ENCODE data around the gene INA.

INA gene

GRCh38 chr10:103262229-103262628 lies 14.7 kb upstream of the INA start:
- TF ChIP-seq, protein P1, sequence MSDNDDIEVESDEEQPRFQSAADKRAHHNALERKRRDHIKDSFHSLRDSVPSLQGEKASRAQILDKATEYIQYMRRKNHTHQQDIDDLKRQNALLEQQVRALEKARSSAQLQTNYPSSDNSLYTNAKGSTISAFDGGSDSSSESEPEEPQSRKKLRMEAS (IDR thresholded peaks at IDR 0.05): no peak
- TF ChIP-seq TCF12 (IDR thresholded peaks at IDR 0.05; ENCODE audit: low read depth) (no peak), USF1 (IDR thresholded peaks at IDR 0.05) (peak; percentile 59)

DNA sequence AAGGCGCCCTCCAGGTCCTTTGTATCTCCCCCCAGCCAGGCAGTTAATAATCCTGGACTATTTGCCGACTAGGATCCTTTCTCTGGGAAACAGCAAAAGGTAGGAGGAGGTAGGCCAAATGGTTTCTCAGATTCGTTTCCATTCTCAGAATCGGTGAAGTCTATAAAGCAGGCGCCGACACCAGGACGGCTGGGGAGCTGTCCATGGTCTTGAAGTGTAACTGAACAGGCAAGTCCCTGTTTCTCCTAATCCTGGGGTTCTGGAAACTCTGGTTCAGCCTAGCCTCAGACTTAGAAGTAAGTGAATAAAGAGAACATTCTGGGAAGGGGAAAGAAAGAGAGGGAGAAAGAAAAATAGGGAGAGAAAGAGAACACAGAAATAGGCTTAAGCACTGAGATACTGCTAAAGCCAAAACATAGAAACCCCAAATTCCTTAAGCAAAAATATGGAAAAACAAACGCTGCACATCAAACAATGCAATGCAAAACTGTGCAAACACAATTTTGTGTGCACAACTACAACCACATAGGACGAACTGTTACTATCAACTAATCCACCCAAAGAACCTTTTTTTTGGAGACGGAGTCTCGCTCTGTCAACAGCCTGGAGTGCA lies 11.1 kb upstream of the INA start:
- TF ChIP-seq, protein P1 (IDR thresholded peaks at IDR 0.05): 0 out of 2 replicates have a peak, but pooled peaks have one; percentile 44
- TF ChIP-seq TEAD4 (IDR thresholded peaks at IDR 0.05): 0 out of 2 replicates have a peak, but pooled peaks have one; percentile 4
- peak; percentile 99 for TF ChIP-seq REST (IDR thresholded peaks at IDR 0.05; ENCODE audit: low read depth)
- no peak for TF ChIP-seq USF1 (IDR thresholded peaks at IDR 0.05)

GRCh38 chr10:103273041-103273441 lies 3.9 kb upstream of the INA start:
- no peak for TF ChIP-seq USF1 (IDR thresholded peaks at IDR 0.05)
- TF ChIP-seq NFIC (IDR thresholded peaks at IDR 0.05): peak; percentile 8; the same call in 1 of the 2 replicates
- TF ChIP-seq TEAD4 (IDR thresholded peaks at IDR 0.05): peak; percentile 23; the same call in 1 of the 2 replicates

- TF ChIP-seq RAD21 (IDR thresholded peaks at IDR 0.05; ENCODE audit: low read depth) (no peak), YY1 (IDR thresholded peaks at IDR 0.05; ENCODE audit: low read depth) (no peak), CEBPB (IDR thresholded peaks at IDR 0.05) (no peak), ZBTB7A (IDR thresholded peaks at IDR 0.05; ENCODE audit: low read depth) (no peak; the same call in 1 of the 2 replicates), REST (IDR thresholded peaks at IDR 0.05; ENCODE audit: low read depth) (no peak), EP300 (IDR thresholded peaks at IDR 0.05; ENCODE audit: borderline replicate concordance) (no peak), USF1 (IDR thresholded peaks at IDR 0.05) (no peak), TAF1 (IDR thresholded peaks at IDR 0.05; ENCODE audit: low read depth) (no peak), TEAD4 (IDR thresholded peaks at IDR 0.05) (no peak), TCF12 (IDR thresholded peaks at IDR 0.05; ENCODE audit: low read depth) (no peak), FOXM1 (IDR thresholded peaks at IDR 0.05; ENCODE audit: borderline replicate concordance, low read depth) (no peak), CREB1 (IDR thresholded peaks at IDR 0.05; ENCODE audit: low read depth) (no peak), NFIC (IDR thresholded peaks at IDR 0.05) (no peak), EGR1 (IDR thresholded peaks at IDR 0.05) (no peak)
- TF ChIP-seq, protein P1 (IDR thresholded peaks at IDR 0.05): no peak
Measured at GRCh38 chr10:103276251-103276895, 565 bp upstream of the INA start.

DNA sequence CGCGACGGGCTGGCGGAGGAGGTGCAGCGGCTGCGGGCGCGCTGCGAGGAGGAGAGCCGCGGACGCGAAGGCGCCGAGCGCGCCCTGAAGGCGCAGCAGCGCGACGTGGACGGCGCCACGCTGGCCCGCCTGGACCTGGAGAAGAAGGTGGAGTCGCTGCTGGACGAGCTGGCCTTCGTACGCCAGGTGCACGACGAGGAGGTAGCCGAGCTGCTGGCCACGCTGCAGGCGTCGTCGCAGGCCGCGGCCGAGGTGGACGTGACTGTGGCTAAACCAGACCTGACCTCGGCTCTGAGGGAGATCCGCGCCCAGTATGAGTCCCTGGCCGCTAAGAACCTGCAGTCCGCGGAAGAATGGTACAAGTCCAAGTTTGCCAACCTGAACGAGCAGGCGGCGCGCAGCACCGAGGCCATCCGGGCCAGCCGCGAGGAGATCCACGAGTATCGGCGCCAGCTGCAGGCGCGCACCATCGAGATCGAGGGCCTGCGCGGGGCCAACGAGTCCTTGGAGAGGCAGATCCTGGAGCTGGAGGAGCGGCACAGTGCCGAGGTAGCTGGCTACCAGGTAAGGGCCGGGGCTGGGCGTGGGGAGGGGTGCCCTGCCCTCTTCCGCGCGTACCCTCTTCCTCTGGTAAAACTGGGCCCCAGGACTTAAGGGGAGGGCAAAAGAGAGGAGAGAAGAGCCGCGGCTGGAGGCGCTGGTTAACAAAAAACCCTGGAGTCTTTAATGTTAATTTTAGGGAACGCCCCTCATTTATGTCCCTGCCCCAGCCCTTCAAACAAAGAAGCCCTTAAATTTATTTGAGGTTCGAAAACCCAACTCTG lies 987 bp downstream of the INA start:
- TF ChIP-seq TEAD4 (IDR thresholded peaks at IDR 0.05) (no peak), REST (IDR thresholded peaks at IDR 0.05; ENCODE audit: low read depth) (peak; percentile 46; the same call in 1 of the 2 replicates)

Measured in Ishikawa (cell line).